ENCODE data around the gene THOC7. TPM values are rescaled to one million over a fixed set of nuclear protein-coding genes. Genes with fewer than 3 reads are reported as not detected.

THOC7 gene
- total and polyA plus RNA-seq, 2 of the 4 experiments (the other 2 are of a cell fraction) = 25.8 to 55.9 TPM

- TF ChIP-seq RCOR1 (IDR thresholded peaks at IDR 0.05; ENCODE audit: insufficient replicate concordance, low read length) (no peak), NFE2L2 (IDR thresholded peaks at IDR 0.05; ENCODE audit: low read depth, low read length) (peak; percentile 72), BHLHE40 (IDR thresholded peaks at IDR 0.05; ENCODE audit: low read depth, low read length) (no peak)
These were observed 49.4 kb upstream of the THOC7 start (continued) for GRCh38 chr3:63912768-63913588.
